Stimulated activated CD4-positive, alpha-beta T cell treated with anti-CD3 and anti-CD28 coated beads, Interleukin-15, amount 100 ng/mL, for 24 hours (primary cell): Measurements from ENCODE around the gene TCF23.
"Not testable (repeated sequence)": the region's sequence is repeated elsewhere in the genome, so short reads cannot be mapped to it uniquely, and the experiment has no call there.

Source experiments
- DNase-seq: peaks from one replicate; pipeline ENCODE4 v3.0.0-alpha.2; 2020

Gene TCF23

DNA sequence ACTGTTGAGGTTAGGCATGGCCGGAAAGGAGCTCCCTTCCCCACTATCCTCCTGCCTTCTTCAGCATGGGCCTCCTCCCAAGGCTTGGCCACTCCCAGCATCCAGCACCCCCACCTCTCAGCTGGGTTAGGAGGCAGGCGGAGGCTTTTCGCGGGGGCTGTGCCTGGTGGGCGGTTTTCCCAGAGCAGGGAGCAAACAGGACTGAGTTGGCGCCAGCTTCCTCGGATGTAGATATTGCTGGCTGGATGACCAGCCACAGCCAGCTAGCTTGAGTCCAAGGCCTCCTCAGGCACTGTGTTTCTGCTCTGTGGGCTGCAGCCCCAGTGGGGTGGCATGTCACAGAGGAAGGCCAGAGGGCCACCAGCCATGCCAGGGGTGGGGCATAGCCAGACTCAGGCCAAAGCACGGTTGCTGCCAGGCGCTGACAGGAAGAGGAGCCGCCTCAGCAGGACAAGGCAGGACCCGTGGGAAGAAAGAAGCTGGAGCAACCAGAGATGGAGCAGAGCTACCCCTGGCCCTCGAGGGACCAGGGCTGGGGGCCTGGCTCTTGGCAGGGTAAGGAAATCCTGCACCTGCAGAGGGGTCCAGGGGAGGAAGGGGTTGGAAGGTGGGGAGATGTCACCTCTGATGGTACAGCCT, at the start of gene TCF23:
Gene TCF23, plus strand, starts transcription at position 204 of the 639 bp plus-strand sequence. Its CDS starts 130 bp downstream, at position 334.
- no peak for DNase-seq

DNA sequence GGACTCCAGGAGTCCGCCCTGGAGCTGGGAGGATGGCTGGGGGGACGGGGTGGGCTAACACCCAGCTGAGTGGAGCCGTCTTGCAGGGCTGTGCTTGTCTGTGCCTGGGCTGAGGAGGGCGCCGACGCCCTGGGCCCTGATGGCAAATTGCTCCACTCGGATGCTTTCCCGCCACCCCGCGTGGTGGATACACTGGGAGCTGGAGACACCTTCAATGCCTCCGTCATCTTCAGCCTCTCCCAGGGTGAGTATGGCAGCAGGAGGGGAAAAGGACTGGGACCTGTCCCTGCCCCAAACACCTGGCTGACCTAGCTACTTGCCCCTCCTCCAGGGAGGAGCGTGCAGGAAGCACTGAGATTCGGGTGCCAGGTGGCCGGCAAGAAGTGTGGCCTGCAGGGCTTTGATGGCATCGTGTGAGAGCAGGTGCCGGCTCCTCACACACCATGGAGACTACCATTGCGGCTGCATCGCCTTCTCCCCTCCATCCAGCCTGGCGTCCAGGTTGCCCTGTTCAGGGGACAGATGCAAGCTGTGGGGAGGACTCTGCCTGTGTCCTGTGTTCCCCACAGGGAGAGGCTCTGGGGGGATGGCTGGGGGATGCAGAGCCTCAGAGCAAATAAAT, 49.4 kb upstream of the TCF23 start:
- DNase-seq, result no peak

DNA sequence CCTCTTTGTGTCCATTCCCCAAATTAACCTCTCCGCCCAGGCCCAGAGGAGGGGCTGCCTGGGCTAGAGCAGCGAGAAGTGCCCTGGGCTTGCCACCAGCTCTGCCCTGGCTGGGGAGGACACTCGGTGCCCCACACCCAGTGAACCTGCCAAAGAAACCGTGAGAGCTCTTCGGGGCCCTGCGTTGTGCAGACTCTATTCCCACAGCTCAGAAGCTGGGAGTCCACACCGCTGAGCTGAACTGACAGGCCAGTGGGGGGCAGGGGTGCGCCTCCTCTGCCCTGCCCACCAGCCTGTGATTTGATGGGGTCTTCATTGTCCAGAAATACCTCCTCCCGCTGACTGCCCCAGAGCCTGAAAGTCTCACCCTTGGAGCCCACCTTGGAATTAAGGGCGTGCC, 48.8 kb upstream of the TCF23 start:
- DNase-seq, result no peak

GRCh38 chr2:27102329-27102728, 46.5 kb upstream of the TCF23 start:
- DNase-seq, result no peak

- no peak for DNase-seq
These were observed 42.8 kb upstream of the TCF23 start for GRCh38 chr2:27105981-27106380.

DNA sequence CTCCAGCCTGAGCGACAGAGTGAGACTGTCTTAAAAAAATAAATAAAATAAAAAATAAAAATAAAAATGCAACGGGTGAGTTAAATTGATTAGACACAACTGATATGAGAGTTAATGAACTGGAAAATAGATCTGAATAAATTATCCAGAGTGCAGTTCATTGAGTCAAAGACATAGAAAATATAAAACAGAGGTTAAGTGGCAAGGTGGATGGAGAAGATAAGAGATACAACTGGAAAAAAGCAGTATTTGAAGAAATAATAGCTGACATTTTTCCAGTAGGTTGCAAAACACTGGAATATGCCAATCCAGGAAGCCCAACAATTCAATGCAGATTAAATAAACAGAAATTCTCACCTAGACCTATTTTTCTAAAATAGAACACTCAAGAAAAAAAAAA, 40.6 kb upstream of the TCF23 start:
- no peak for DNase-seq

DNA sequence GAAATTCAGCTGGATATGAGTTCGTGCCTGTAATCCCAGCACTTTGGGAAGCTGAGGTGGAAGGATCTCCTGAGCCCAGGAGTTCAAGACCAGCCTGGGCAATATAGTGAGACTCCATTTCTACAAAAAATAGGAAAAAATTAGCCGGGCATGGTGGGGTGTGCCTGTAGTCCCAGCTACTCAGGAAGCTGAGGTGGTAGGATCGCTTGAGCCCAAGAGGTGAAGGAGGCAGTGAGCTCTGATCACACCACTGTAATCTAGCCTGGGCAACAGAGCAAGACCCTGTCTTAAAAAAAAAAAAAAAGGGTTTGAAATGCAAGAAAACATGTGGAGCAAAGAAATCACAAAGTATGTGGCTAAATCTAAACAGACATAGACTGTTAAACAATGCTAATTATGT, 39.7 kb upstream of the TCF23 start:
- no peak for DNase-seq

DNA sequence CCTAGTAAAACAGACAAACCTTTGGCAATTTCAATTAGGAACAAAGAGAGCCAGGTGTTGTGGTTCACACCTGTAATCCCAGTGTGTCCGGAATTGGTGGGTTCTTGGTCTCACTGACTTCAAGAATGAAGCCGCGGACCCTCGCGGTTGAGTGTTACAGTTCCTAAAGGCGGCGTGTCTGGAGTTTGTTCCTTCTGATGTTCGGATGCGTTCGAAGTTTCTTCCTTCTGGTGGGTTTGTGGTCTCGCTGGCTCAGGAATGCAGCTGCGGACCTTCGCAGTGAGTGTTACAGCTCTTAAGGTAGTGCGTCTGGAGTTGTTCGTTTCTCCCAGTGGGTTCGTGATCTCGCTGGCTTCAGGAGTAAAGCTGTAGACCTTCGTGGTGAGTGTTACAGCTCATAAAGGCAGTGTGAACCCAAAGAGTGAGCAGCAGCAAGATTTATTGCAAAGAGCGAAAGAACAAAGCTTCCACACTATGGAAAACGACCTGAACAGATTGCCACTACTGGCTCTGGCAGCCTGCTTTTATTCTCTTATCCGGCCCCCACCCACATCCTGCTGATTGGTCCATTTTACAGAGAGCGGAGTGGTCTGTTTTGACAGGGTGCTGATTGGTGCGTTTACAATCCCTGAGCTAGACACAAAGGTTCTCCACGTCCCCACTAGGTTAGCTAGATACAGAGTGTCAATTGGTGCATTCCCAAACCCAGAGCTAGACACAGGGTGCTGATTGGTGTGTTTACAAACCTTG, 38.0 kb upstream of the TCF23 start:
- not testable (repeated sequence) for DNase-seq

DNA sequence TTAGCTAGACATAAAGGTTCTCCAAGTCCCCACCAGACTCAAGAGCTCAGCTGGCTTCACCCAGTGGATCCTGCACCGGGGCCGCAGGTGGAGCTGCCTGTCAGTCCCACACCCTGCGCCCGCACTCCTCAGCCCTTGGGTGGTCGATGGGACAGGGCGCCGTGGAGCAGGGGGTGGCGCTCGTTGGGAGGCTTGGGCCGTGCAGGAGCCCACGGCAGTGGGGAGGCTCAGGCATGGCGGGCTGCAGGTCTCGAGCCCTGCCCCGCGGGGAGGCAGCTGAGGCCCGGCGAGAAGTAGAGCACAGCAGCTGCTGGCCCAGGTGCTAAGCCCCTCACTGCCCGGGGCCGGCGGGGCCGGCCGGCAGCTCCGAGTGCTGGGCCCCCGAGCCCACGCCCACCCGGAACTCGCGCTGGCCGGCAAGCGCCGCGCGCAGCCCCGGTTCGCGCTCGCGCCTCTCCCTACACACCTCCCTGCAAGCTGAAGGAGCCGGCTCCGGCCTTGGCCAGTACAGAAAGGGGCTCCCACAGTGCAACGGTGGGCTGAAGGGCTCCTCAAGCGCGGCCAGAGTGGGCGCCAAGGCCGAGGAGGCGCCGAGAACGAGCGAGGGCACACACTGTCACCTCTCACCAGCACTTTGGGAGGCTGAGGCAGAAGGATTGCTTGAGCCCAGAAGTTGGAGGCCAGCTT, 37.3 kb upstream of the TCF23 start:
- not testable (repeated sequence) for DNase-seq

- no peak for DNase-seq
These were observed 33.3 kb upstream of the TCF23 start for GRCh38 chr2:27115519-27115918.

GRCh38 chr2:27117995-27118524, 30.7 kb upstream of the TCF23 start:
- DNase-seq, result no peak

DNA sequence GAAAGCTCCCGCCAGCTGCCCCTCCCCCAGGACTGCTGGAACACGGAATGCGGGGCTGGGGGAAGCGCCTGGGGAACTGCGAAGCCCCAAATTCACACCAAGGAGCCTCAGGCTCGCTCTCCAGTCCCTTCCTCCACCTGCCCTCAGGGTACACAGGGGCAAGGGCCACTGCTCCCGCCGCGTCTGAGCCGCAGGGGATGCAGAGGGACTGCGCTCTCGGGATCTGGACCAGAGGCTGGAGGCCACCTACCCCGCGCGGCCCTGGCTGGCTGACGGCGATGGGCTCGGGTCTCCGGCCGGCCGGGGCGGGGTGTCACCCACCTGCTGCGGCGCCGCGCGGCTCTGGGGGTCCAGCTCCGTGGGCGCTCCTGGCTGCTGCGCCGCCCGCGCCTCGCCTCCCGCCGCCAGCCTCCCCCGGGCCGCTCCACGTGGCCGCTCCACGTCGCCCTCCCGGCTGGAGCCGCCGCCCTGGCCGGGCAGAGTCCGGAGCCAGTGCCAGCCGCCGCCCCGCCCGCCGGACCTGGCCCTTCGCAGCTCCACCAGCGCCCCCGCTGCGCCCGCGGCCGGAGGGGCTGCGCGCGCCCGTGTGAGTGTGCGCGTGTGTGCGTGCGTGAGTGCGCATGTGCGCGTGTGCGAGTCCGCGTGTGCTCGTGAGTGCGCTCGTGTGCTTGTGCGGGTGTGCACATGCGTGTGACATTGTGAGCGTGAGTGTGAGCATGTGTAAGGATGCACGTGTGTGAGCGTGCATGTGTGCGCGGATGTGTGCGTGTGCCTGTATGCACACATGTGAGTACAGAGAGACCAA, 30.1 kb upstream of the TCF23 start, which contains the start of gene CGREF1:
Gene CGREF1, minus strand, starts transcription at position 604 of the 805 bp plus-strand sequence. CDS start 14,762 bp downstream, outside the sequence.
- peak; percentile 46 for DNase-seq

- not testable (repeated sequence) for DNase-seq
These were observed 29.5 kb upstream of the TCF23 start for GRCh38 chr2:27119330-27119670.

DNA sequence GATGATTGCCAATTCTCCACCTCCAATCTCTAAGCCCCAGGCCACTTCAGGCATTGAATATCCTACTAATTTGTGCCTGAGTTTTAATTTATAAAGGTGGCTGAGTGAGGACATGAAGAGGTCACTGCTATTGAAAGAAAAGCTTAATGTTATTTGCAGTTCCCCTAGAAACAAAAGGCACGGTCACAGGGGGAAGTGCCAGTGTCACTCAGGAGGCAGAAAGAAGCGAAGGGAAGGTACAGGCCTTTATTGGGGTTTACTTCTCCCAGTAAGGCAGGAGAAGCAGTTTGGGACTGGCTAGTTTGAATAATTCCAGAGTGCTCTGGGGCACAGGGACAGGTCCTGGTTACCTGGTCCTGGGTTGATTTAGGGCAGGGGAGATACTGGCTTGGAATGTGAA, 26.9 kb upstream of the TCF23 start:
- no peak for DNase-seq

GRCh38 chr2:27122791-27123190, 26.0 kb upstream of the TCF23 start:
- DNase-seq, result no peak

GRCh38 chr2:27123302-27124150, 25.3 kb upstream of the TCF23 start, which contains the start of gene ABHD1:
Gene ABHD1, plus strand, starts transcription at chr2:27123815. Its CDS starts 134 bp downstream, at chr2:27123949.
- peak; percentile 74 for DNase-seq

GRCh38 chr2:27125104-27125503, 23.7 kb upstream of the TCF23 start:
- no peak for DNase-seq

DNA sequence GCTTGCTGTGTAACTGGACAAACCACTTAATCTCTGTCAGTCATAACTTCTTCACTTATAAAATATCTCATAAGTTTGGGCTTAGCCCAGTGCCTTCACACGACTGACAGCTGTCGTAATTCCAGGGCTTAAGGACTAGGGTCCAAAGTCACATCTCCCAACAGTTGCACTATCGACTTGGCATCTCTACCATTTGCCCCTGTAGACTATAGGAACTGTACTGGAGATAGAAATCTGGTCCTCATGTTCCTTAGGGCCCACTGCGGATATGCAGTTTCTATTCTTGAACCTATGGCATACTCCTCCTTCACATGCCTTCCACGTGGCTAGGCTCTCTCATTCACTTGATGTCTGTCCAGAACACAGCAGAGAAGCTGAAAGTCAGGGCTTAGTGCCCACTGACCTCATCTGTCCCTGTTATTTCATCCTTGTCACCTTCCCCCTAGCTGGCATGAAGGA, 22.5 kb upstream of the TCF23 start:
- no peak for DNase-seq

DNA sequence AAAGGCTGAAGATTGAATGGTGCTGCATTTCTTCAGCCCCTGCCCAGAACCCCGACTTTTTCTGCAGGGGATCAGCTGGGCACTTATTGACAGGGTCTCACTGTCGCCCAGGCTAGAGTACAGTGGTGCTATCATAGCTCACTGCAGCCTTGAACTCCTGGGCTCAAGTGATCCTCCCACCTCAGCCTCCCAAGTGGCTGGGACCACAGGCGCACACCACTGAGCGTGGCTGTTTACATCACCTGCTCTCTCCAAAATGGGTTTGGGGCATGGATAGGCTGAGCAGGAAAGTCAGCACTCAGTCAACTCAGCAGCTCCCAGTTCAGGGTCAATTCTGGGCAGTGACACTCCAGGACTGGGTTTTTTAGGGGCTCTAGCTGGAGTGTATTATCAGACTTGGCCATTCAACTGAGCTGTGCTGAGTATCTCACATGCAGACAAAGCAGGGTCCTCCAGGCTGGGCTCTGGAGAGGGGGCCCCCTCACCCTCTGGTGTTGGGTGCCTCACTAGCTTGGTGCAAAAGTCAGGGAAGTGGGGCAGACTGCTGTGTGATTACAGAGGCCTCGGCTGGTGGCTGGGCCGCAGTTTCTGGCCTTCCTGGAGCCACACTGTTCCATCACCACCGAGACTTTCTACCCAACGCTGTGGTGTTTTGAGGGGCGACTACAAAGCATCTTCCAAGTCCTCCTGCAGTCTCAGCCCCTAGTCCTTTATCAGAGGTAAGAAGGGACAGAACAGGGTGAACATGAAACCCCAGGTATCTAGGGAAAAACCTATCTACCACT, 20.7 kb upstream of the TCF23 start:
- no peak for DNase-seq
